ENCODE measurements around the gene ADD2.

GRCh38 chr2:70674636-70675430, 93.2 kb downstream of the ADD2 start:
- TF ChIP-seq PATZ1 (CRISPR knock-in tag; IDR thresholded peaks at IDR 0.05; ENCODE audit: borderline replicate concordance) = no peak
- no peak for TF ChIP-seq TSHZ2 (CRISPR knock-in tag; IDR thresholded peaks at IDR 0.05)
- no peak for TF ChIP-seq ZFP30 (CRISPR knock-in tag; IDR thresholded peaks at IDR 0.05)
- TF ChIP-seq OSR1 (CRISPR knock-in tag; IDR thresholded peaks at IDR 0.05) = no peak

Data from SK-N-SH treated with all-trans-retinoic acid at 6 μM for 48 hours (cell line).